NCI-H2227 treated with DMSO at 0.1 percent for 48 hours (cell line): ENCODE measurements around the gene LANCL2.
"Not testable (repeated sequence)": the region's sequence is repeated elsewhere in the genome, so short reads cannot be mapped to it uniquely, and the experiment has no call there.

Experiments
- DNase-seq: peaks from one replicate; lab custom pipeline; 2025; lab: John Stamatoyannopoulos, UW

Gene LANCL2

DNA sequence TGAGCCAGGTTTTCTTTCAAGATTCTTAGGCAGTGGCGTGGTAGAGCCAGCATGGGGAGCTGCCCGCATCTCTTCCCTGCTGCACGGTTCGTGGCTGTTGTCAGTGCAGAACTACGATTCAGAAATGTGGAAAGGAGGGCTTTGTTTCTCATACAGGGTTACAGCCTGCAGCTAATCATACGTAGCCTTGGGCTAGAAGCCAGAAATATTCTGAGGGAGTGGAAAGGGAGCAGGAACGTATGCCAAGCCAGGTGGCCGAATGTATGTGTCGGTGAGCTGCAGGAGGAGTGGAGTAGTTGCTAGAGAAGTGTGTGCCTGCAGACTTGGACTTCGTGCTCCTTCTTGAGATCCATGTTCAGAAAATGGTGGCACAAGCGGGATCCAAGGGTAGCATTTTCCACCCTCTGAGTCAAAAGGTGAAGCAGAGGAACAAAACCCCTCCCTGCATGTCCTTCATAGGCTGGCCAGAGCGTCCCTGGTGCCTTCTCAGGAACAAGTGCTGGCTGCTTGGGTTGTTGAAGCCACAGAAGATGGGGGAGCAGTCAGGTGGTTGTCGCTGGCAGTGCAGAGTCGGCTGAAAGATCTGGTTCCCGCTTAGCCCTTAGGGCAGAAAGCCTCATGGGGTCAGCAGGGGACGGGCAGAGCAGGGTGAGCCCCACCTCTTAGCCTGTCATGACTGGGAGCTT, 40.9 kb downstream of the LANCL2 start:
- DNase-seq = no peak

DNA sequence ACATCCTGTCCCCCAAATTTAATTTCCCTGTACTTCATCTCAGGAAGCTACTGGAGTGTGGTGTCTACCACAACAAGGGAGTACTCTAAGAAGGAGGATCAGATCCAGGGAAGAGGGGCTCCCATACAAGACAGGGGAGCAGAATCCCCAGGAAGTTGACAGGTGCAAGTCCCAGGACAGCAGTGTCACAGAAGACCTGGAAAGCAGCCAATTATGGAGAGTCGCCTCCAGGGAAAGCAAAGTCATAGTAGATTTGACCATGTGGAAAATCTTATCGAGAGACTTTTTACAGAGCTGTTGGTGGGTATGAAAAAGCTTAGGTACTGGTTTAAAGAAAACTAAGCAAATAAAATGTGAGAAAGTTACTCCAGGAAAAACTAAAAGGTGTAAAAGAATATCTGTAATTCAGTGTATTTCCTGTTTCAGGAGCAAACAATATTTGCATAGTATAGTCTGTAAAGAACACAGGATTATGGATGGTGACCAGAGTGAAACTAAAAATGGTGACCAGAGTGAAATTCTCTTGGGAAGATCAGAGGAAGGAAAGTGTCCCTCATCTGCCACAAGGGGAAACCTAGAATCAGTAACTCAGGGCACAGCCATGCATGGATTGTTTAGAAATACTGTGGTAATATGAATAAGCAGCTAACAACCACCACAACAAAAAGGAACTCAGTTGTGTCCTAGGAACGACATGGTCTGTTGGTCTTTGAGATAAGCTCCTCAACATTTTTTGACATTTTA, 44.5 kb downstream of the LANCL2 start:
- DNase-seq = no peak

DNA sequence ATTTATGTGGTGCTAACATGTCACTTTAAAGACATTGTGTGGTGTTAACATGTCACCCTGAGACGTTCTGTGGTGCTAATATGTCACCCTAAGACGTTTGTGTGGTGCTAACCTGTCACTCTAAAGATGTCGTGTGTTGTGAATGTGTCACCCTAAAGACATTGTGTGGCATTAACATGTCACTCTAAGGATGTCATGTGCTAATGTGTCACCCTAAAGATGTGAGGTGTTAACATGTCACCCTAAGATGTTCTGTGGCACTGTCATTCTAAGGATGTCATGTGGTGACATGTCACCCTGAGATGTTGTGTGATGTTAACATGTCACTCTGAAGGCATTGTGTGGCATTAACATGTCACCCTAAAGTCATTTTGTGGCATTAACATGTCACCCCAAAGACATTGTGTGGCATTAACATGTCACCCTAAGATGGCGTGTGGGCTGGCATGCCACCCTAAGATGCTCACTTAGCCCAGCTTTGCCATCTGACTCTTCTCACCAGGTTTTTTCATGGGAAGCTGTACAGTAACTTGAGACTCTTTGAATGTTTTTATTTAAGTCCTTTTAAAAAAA, 45.6 kb downstream of the LANCL2 start:
- no peak for DNase-seq

DNA sequence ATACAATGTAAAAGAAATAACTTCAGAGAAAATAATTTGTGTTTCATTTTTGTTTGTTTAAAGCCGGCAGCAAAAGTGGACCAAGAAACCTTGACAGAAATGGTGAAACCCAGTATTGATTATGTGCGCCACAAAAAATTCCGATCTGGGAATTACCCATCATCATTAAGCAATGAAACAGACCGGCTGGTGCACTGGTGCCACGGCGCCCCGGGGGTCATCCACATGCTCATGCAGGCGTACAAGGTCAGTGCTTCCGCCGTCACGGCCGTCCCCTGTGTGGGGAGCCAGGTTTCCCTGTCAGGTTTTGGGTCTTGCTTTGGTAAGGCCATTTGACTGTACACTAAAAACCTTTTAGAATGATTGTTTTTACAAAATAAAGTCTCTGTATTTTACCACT, 46.7 kb downstream of the LANCL2 start:
- DNase-seq = no peak

DNA sequence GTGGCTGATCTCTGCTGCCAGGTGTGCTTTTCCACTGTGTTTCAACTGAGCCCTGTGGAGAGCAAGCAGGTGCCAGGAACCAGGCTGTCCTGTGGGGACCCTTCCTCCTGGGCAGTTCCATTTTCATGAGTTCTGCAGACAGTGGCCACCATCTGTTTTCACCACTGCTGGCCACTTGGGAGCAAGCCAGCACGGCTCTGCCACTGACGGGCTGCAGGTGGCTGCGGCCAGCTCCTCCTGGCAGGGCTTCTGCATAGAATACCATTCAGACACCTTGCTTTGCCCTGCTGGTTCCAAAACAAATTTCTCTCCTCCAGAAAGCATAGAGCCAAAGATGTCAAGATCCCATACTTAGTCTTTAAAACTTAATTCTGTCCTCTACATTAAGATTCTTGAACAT, 48.3 kb downstream of the LANCL2 start:
- no peak for DNase-seq

DNA sequence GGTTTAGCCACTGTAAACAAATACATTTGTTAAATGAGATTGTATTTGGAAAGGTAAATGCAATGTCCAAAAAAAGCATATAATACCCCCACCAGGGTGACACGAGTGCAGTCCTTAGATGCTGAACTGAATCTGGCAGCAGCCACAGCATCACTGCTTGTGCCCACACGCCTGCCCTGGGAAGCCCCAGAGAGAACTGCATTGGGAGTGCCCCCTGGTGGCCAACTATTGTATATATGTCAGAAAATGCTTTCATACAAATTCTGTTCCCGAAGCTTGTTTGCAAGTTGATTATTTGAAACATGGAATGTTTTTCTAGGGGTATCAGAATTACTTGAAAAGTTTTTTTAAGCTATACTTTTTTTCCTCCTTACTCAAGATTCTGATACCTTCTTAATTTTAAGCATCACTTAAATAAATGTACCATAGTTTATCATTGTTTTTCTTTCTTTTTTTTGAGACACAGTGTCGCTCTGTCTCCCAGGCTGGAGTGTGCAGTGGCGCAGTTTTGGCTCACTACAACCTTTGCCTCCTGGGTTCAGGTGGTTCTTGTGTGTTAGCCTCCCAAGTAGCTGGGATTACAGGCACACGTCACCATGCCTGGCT, 50.1 kb downstream of the LANCL2 start:
- peak; percentile 60 for DNase-seq

DNA sequence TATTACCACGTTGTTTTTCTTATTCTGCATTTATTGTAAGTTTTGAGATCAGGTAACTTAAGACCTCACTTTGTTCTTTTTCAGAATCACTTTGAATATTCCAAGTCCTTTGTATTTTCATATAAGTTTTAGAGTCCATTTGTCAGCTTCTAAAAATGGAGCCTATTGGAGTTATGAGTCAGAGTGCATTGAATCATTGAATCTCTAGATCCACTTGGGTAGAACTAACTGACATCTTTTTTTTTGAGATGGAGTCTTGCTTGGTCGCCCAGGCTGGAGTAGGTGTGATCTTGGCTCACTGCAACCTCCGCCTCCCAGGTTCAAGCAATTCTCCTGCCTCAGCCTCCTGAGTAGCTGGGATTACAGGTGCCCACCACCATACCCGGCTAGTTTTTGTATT, 52.3 kb downstream of the LANCL2 start:
- not testable (repeated sequence) for DNase-seq

DNA sequence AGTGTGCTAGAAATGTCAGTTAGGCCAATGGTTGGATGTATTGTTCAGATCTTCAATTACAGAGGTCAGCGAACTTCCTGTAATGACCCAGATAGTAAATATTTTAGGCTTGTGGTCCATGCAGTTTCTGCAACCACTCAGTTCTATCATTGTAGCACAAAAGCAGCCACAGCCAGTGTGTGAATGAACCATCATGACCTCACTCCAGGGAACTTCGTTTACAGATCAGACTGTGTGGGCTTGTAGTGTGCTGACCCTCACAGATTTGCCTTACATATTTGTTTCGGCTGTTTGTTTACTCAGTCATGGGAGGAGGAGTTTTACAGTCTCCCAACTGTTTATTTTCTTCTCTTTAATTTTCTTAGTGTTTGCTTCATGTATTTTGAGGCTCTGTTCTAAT, 55.4 kb downstream of the LANCL2 start:
- peak; percentile 4 for DNase-seq

DNA sequence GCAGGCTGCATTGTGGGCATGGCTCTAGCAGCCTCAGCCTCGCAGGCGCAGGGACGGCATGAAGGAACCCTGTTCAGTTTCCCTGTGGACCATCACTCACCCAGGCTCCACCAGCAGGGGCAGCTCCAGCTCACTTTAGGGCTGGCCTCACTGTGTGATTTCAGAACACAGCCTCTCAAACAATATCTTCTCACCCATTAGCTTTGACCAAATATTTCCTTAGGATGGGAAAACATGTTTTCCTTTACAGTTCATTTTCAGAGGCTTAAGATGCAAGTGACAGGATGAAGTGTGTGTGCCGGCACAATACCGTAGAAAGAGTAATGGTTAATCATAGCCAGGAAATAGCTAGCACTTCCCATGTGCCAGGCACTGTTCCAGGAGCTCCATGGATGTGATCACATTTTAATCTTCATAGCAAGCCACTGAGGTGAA, 58.2 kb downstream of the LANCL2 start:
- no peak for DNase-seq

DNA sequence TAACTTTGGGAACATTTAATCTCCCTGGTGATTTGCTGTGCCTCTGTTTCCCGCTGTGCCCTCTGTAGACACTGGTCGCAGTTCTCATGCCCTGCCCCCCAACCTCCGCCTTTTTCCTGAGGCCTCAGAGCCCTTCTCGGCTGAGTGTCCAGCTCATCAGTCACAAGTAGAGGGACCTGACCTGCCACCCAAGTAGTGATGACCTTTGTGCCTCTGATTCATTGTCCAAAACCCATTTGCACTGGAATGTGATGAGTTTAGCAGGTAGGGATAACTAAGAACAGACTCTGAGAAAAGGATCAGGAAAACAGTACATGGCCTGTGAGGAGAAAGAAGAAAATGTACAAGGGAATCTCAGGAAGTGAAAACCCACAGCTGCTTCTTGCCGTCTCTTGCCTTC, 58.8 kb downstream of the LANCL2 start:
- no peak for DNase-seq

DNA sequence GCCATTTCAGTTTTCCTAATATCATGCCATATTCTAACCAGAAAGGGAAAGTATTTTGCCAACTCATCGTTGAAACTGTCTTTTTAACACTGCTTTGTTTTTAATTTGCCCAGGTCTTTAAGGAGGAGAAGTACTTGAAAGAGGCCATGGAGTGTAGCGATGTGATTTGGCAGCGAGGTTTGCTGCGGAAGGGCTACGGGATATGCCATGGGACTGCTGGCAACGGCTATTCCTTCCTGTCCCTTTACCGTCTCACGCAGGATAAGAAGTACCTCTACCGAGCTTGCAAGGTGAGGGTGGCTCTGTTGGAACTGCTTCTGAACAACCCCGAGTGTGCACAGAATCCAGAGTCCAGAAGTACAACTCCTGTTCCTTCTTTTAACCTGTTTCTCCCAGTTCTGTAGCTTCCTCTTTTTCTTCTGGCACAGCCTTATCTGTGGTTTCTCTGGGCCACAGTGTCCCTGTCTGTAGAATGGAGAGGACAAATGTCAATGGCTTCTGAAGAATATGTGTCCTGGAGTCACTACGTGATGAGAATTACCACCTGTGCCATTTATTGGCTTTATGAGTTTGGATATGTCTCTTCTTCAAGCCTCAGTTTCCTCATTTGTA, 60.1 kb downstream of the LANCL2 start:
- DNase-seq = no peak

DNA sequence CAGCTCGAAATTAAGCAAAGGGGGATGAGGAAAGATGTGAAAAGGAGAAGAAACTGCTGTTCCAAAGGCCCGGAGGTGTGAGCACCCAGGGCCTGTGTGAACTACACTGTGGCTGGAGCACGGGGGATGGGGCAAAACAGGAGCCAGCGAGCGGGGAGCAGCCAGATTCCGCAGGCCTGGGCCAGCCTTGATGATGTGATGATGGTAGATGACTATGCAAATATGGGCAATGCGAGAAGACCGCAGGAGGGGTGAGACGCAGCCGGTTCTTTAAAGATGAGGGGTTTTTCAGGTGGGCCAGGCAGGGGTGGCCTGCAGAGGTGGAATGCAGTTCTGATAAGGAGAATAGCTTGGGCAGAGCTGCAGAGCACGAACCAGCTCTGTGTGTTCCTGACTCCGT, 61.5 kb downstream of the LANCL2 start:
- DNase-seq = no peak

DNA sequence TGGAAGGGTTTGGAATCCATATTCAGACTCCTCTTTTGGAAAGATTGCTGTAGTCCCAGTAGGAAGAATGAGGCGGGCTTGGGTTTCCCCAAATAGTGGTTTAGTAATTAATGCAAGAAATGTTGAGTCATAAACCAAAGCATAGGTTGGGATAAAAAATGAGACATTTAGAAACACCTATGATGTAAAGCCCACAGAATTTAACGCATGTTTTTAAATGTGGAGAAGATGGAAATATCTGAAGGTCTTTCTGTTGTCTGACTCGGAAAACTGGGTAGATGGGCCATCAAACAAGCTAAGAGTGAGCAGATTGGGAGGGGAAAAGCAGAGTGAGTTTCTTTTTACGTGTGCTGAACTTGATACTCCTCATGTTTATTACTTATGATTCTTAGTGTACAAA, 62.2 kb downstream of the LANCL2 start:
- DNase-seq = no peak

DNA sequence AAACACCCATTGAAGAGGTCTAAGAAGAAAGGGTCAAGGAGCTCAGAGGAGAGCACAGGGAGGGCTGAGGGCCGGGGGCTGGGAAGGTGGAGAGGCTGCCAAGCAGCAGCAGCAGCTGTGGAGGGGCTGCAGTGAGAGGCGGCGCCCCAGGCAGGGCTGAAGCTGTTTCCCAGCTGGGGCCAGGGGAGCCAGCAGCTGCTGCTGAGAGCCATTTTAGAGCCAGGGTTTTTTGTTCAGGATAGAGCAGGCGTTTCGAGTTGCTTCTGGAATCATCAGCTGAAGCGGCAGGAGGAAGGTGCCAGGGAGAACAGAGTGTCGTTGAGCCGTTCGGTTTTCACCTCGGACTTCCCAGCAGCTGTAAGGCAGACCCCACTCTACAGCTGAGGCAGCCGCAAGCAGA, 62.7 kb downstream of the LANCL2 start:
- peak; percentile 31 for DNase-seq

DNA sequence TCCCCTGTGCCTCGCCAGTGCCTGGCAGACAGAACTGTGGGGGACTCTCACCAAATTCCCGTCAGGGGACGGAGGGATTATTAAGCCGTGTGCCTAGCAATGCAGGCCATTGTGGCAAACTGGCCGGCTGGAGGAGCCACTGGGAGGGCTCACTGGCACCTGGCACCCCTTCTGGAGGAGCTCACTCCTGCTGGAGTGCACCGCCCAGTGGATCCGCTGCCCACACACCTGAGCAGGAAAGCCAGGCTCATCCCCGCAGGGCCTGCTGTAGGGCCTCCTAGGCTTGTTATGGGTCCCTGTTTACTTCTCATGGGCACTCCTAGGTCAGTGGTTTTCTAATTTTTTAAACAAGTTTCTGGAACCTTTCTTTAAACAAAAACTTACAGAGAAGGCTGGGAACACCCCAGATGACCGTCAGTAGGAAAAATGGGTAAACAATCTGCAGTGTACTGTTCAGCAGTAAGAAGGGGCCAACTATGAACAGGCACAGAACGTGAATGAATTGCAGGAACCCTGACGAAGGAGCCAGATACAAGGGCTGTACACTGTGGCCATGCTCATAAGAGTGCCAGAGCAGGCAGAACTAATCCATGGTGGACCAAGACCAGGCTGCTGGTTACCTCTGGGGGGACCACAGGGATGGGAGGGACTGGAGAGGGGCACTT, 64.8 kb downstream of the LANCL2 start:
- DNase-seq = no peak

DNA sequence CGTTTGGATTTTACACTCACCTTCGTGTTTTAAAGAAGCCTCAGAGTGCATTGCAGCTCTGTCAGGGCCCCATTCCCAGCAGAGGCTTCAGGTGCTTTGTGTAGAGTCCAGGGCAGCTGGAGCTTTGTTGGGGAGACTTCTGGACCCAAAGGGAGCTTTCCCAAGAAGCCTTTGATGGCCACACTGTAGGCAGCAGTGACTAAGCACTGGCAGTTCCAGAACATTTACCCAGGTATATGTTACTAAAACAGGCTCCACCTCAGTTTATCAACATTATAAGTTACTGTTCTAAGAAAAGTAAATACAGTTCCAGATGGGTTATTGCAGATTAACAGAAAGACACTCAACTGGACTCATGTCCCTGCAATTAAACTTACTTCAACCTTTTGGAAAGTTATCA, 66.8 kb downstream of the LANCL2 start:
- no peak for DNase-seq

DNA sequence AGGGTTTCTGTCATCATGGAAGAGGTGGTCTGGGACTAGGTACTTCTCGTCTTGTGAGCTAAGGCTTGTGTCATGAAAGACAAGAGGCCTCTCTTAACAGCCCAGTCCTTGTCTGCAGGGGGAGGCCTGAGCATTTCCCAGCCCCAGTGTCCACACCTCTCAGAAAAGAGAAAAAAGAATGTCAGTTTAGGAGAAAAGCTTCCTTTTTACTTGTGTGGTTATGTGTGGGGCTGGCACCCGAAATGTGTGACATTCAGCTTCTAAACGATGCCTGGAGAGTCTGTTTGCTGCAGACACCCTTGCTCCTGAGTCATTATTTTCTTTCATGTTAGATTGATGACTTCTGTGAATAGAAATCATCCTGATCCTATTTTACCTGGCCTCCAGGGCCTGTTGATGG, 67.4 kb downstream of the LANCL2 start:
- no peak for DNase-seq

DNA sequence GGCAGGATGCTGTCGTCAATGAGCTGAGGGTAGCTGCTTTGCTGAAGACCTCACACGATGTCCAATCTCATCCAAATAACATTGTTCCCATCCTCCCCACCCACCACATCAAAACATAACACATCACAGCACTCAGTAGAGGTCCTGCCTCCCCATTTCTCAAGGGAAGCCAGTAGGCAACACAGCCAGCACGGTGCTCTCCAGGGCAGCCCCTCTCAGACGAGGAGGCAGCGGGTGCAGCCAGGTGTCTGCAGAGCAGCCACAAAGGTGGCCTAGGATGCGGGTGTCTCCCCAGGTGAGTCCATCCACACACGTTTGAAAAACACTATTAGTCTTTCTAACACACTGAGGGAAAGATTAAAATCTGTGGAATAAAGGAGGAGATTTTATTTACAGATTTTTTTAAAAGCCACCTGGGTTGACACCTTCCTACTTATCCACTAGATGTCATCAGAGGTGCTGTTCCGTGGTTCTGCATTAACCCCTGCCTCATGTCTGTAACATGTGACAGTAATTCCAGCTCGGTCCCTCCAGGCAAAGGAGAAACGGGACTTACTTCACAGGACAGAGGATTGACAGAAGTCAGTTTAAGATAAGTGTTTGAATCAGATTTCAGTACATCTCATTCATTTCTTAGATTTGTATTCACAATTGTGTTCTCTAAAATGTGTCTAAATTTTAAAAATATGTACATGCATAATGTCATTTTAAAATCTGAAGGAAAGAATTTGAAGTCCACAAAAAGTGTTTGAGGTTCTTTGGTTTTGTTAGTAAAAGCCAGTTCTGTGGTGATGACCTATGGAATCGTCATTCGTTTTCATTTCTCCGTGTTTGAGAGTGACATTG, 68.0 kb downstream of the LANCL2 start:
- peak; percentile 9 for DNase-seq

DNA sequence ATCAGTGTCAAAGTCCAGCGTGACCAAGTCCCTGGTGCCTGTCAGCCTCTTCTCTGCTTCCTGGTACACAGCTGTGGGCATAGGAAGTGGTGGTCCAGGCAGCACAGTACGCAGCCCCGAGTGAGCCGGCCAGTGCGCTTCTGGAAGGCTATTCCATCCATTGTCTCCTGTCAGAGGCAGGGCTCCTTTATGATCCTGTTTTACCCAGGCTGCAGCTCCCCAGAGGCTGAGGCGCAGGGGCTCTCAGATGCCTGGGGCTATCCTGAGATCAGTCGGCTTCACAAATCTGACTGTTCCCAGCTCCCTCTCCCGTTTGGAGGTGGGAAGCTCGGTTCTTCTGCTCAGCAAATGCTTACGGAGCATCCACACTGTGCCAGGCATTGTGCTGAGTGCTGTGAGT, 70.3 kb downstream of the LANCL2 start:
- no peak for DNase-seq

DNA sequence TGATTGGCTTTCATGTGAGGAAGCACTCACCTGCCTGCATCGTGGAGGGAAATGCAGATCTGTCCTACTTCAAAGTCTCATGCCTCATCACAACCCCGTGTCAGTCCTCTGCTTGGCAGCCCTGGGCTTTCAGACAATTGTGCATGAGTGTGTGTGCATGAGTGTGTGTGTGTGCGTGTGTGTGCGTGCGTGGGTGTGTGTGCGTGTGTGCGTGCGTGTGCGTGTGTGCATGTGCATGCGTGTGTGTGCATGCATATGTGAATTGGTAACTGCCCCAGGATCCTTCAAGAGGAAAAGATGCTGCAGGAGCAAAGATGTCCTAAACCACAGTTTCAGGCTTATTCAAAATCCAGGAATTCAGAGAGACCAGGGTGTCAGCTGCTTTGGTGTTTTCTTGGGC, 71.3 kb downstream of the LANCL2 start:
- no peak for DNase-seq

DNA sequence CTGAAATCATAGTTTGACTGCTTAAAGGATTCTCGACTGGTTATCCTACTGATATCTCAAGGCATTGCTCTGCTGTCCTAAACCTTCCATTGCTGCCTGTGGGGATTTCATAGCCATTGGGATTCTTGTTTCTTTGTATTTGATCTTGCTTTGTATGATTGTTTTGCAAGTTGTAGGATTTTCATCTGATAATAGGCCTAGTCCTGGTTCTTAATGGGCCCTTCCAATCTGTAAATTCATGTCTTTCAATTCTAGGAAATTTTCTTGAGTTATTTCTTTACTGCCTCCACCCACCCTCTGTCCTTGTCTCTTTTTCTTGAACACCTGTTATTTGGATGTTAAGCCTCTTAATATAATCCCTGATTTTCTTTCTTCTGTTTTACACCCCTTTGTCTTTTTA, 72.2 kb downstream of the LANCL2 start:
- no peak for DNase-seq
